Neural cell (in vitro differentiated cells): ENCODE results near the gene GPX3. TPM values are rescaled to one million over a fixed set of nuclear protein-coding genes. Genes with fewer than 3 reads are reported as not detected.

Experiments
- H2AFZ ChIP-seq: fragments of 200-600, 300-800 bp; sonication (generic), shearing (Covaris generic); 2 replicates; pipeline ENCODE4 v1.6.0; 2014; ENCODE audit warnings: low read depth, mild to moderate bottlenecking, antibody characterized with exemption, low read length, moderate library complexity
- H3F3A ChIP-seq: fragments of 200-600 bp; shearing (Covaris generic); 2 replicates; pipeline ENCODE4 v1.6.1; 2016; ENCODE audit warnings: mild to moderate bottlenecking, moderate library complexity, mixed read lengths, antibody characterized with exemption, low read length; ENCODE audit not compliant: insufficient read depth, poor library complexity, severe bottlenecking
- H3K27ac ChIP-seq: fragments of 200-600, 300-800 bp; sonication (generic), shearing (Covaris generic); 2 replicates; pipeline ENCODE4 v1.5.1; 2014; ENCODE audit warnings: mild to moderate bottlenecking, low read length, moderate library complexity
- H3K27me3 ChIP-seq: fragments of 300-800, 200-600 bp; sonication (generic), shearing (Covaris generic); 2 replicates; pipeline ENCODE4 v1.6.0; 2014; ENCODE audit warnings: mild to moderate bottlenecking, low read depth, low read length, moderate library complexity; ENCODE audit not compliant: insufficient read depth
- H3K36me3 ChIP-seq: fragments of 300-800, 200-600 bp; sonication (generic), shearing (Covaris generic); 2 replicates; pipeline ENCODE4 v1.5.1; 2014; ENCODE audit warnings: mild to moderate bottlenecking, antibody characterized with exemption, low read length, moderate library complexity; ENCODE audit not compliant: insufficient read depth
- H3K4me2 ChIP-seq: fragments of 300-800, 200-600 bp; sonication (generic), shearing (Covaris generic); 2 replicates; pipeline ENCODE4 v1.6.0; 2014; ENCODE audit warnings: mild to moderate bottlenecking, low read length
- H3K4me3 ChIP-seq: fragments of 300-800, 200-600 bp; sonication (generic), shearing (Covaris generic); 2 replicates; pipeline ENCODE4 v1.5.1; 2014; ENCODE audit warnings: mild to moderate bottlenecking, low read length, moderate library complexity
- H3K79me2 ChIP-seq: fragments of 200-600 bp; shearing (Covaris generic); replicated peaks from 2 replicates; pipeline ENCODE4 v1.6.0; 2014; ENCODE audit warnings: mild to moderate bottlenecking, low read length, moderate library complexity; ENCODE audit not compliant: insufficient read depth
- H3K9ac ChIP-seq: fragments of 300-800, 200-600 bp; sonication (generic), shearing (Covaris generic); 2 replicates; pipeline ENCODE4 v1.6.1; 2016; ENCODE audit warnings: mild to moderate bottlenecking, low read length, mixed read lengths
- H3K9me2 ChIP-seq: fragments of 200-600 bp; shearing (Covaris generic); 2 replicates; pipeline ENCODE4 v1.6.1; 2016; ENCODE audit warnings: mild to moderate bottlenecking, low read length, mixed read lengths; ENCODE audit not compliant: insufficient read depth
- H3K9me3 ChIP-seq: fragments of 200-600, 300-800 bp; sonication (generic), shearing (Covaris generic); 2 replicates; pipeline ENCODE4 v1.6.1; 2016; ENCODE audit warnings: mild to moderate bottlenecking, mixed run types, low read length, moderate library complexity, mixed read lengths
- H4K20me1 ChIP-seq: fragments of 200-600 bp; shearing (Covaris generic); 2 replicates; pipeline ENCODE4 v1.6.1; 2016; ENCODE audit warnings: mild to moderate bottlenecking, mixed run types; ENCODE audit not compliant: insufficient read depth
- EP300 ChIP-seq: fragments of 450-650 bp; conservative IDR thresholded peaks from 2 replicates; pipeline ENCODE4 v1.6.1; 2014; ENCODE audit warnings: antibody characterized with exemption, mild to moderate bottlenecking, moderate library complexity; ENCODE audit not compliant: poor library complexity, severe bottlenecking
- EZH2 ChIP-seq: fragments of 200-600, 300-800 bp; shearing (Covaris generic), sonication (generic); IDR thresholded peaks from 2 replicates; pipeline ENCODE4 v1.6.1; 2014; ENCODE audit warnings: antibody characterized with exemption, low read length, borderline replicate concordance, mild to moderate bottlenecking; ENCODE audit not compliant: insufficient read depth, poor library complexity, severe bottlenecking
- MXI1 ChIP-seq: fragments of 450-650 bp; conservative IDR thresholded peaks from 2 replicates; pipeline ENCODE4 v1.6.1; 2014; ENCODE audit warnings: antibody characterized with exemption, mild to moderate bottlenecking; ENCODE audit not compliant: poor library complexity, severe bottlenecking
- POLR2AphosphoS5 ChIP-seq: IDR thresholded peaks from 2 replicates; pipeline ENCODE4 v1.6.1; 2012
- RAD21 ChIP-seq: fragments of 450-650 bp; conservative IDR thresholded peaks from 2 replicates; pipeline ENCODE4 v1.6.1; 2014; ENCODE audit warnings: antibody characterized with exemption, mild to moderate bottlenecking, moderate library complexity
- SMC3 ChIP-seq: fragments of 450-650 bp; conservative IDR thresholded peaks from 2 replicates; pipeline ENCODE4 v1.6.1; 2014; ENCODE audit warnings: antibody characterized with exemption, mild to moderate bottlenecking, moderate library complexity; ENCODE audit not compliant: poor library complexity
- TAF1 ChIP-seq: IDR thresholded peaks from 2 replicates; pipeline ENCODE4 v1.6.1; 2012; ENCODE audit warnings: low read depth
- polyA plus RNA-seq: library from polyadenylated mRNA; depleted of rRNA; stranded (reverse); fragments of >200 nt; gene quantifications from 2 replicates; pipeline ENCODE4 v1.2.3, GENCODE V29; 2014
- TF ChIP-seq, protein P1 (sequence below): IDR thresholded peaks from 2 replicates; pipeline ENCODE4 v1.6.1; 2012; ENCODE audit warnings: borderline replicate concordance
- TF ChIP-seq, protein P2 (sequence below): fragments of 450-650 bp; IDR thresholded peaks from 2 replicates; pipeline ENCODE4 v1.5.1; 2014; ENCODE audit warnings: antibody characterized with exemption, mild to moderate bottlenecking, moderate library complexity; ENCODE audit not compliant: poor library complexity, severe bottlenecking

GPX3 gene
- polyA plus RNA-seq, 1 donor from 2014 or later, result 4.0 TPM

DNA sequence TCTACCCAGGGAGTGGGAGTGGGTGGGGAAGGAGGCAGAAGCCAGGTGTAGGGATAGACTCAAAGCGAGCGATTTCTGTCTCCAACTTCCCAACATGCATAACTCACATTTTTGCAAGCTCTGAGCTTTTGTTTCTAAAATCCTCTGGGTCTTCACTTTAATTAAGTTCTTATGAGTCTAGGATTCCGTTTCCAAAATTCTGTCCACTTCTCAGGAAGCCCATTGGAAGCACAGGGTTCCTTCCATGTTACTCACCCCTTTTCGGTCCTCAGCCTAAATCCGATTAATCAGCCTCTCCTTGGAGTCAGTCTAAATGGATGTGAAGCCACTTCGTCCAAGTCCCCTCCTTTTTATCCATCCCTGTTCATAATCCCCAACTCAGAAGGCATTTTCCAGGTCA, 1.4 kb downstream of the GPX3 start:
- H3K9me3 ChIP-seq, result no peaks in the 10 kb centered on the region
- H3K79me2 ChIP-seq, result no peaks in the 10 kb centered on the region
- peaks cover 11% of the 10 kb centered on the region for H3K27me3 ChIP-seq
- H3K36me3 ChIP-seq, result no peaks in the 10 kb centered on the region
- no peak overlapping the region for H3K9ac ChIP-seq
- TF ChIP-seq EZH2 (no peak), EP300 (no peak), MXI1 (no peak), SMC3 (no peak), POLR2AphosphoS5 (no peak), RAD21 (no peak), TAF1 (no peak)
- TF ChIP-seq, protein P1, sequence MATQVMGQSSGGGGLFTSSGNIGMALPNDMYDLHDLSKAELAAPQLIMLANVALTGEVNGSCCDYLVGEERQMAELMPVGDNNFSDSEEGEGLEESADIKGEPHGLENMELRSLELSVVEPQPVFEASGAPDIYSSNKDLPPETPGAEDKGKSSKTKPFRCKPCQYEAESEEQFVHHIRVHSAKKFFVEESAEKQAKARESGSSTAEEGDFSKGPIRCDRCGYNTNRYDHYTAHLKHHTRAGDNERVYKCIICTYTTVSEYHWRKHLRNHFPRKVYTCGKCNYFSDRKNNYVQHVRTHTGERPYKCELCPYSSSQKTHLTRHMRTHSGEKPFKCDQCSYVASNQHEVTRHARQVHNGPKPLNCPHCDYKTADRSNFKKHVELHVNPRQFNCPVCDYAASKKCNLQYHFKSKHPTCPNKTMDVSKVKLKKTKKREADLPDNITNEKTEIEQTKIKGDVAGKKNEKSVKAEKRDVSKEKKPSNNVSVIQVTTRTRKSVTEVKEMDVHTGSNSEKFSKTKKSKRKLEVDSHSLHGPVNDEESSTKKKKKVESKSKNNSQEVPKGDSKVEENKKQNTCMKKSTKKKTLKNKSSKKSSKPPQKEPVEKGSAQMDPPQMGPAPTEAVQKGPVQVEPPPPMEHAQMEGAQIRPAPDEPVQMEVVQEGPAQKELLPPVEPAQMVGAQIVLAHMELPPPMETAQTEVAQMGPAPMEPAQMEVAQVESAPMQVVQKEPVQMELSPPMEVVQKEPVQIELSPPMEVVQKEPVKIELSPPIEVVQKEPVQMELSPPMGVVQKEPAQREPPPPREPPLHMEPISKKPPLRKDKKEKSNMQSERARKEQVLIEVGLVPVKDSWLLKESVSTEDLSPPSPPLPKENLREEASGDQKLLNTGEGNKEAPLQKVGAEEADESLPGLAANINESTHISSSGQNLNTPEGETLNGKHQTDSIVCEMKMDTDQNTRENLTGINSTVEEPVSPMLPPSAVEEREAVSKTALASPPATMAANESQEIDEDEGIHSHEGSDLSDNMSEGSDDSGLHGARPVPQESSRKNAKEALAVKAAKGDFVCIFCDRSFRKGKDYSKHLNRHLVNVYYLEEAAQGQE, result no peak
- TF ChIP-seq, protein P2, sequence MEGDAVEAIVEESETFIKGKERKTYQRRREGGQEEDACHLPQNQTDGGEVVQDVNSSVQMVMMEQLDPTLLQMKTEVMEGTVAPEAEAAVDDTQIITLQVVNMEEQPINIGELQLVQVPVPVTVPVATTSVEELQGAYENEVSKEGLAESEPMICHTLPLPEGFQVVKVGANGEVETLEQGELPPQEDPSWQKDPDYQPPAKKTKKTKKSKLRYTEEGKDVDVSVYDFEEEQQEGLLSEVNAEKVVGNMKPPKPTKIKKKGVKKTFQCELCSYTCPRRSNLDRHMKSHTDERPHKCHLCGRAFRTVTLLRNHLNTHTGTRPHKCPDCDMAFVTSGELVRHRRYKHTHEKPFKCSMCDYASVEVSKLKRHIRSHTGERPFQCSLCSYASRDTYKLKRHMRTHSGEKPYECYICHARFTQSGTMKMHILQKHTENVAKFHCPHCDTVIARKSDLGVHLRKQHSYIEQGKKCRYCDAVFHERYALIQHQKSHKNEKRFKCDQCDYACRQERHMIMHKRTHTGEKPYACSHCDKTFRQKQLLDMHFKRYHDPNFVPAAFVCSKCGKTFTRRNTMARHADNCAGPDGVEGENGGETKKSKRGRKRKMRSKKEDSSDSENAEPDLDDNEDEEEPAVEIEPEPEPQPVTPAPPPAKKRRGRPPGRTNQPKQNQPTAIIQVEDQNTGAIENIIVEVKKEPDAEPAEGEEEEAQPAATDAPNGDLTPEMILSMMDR, result no peak
- no peak overlapping the region for H3K4me2 ChIP-seq
- H2AFZ ChIP-seq, result no peak overlapping the region
- H3F3A ChIP-seq, result no peaks in the 10 kb centered on the region
- H4K20me1 ChIP-seq, result no peaks in the 10 kb centered on the region
- no peak overlapping the region for H3K4me3 ChIP-seq
- H3K27ac ChIP-seq, result no peak overlapping the region
- H3K9me2 ChIP-seq, result no peaks in the 10 kb centered on the region

DNA sequence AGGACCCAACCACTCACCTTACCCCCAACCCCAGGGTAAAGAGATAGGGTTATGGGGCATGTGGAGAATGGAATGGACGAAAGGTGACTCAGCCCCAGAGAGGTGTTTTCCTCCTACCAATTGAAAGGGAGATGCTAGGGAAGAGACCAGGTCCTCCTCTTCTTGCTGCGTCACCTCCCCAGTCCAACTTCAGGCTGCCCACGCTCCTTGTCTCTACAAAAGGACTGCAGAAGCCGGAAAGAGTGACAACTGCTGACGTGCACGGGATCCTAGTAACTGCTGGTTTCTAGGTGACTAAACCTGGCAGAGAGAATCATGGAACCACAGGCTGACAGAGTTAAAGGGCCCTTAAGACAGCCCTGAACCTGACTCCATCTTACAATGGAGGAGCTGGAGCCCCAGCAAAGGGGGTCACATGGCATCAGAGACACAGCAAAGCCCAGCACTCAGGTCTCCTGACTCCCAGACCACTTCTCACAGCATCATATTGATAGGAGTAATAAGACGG, 2.2 kb downstream of the GPX3 start:
- Histone ChIP-seq H4K20me1 (no peaks in the 10 kb centered on the region), H3K27ac (no peak overlapping the region), H3K9me3 (no peaks in the 10 kb centered on the region), H3K4me2 (no peak overlapping the region), H3K9ac (no peak overlapping the region), H3K36me3 (no peaks in the 10 kb centered on the region), H3F3A (no peaks in the 10 kb centered on the region), H3K27me3 (peaks cover 11% of the 10 kb centered on the region), H3K9me2 (no peaks in the 10 kb centered on the region), H2AFZ (no peak overlapping the region), H3K79me2 (no peaks in the 10 kb centered on the region), H3K4me3 (no peak overlapping the region)
- TF ChIP-seq MXI1, result no peak
